Muscle of back (tissue), 11 donors: ENCODE data around the gene PCDH1. TPM values are rescaled to one million over a fixed set of nuclear protein-coding genes. Genes with fewer than 3 reads are reported as not detected.
A peak's percentile ranks its signal among the peaks of the same experiment; 100 is the strongest.

ENCODE experiments used
- DNase-seq, 3 donors: peaks; one replicate each; pipeline versions ENCODE4 v3.0.0 to v3.0.0-alpha.2; 2013
- polyA plus RNA-seq, 10 donors: library from polyadenylated mRNA; unstranded; fragments of 120-200 nt; gene quantifications; one replicate each; pipeline ENCODE4 v1.2.1, GENCODE V29; 2013; ENCODE audit not compliant: insufficient read length in 10 of 10

The PCDH1 gene
- polyA plus RNA-seq, 10 donors = 13.0 to 22.4 (median 15.3) TPM

DNA sequence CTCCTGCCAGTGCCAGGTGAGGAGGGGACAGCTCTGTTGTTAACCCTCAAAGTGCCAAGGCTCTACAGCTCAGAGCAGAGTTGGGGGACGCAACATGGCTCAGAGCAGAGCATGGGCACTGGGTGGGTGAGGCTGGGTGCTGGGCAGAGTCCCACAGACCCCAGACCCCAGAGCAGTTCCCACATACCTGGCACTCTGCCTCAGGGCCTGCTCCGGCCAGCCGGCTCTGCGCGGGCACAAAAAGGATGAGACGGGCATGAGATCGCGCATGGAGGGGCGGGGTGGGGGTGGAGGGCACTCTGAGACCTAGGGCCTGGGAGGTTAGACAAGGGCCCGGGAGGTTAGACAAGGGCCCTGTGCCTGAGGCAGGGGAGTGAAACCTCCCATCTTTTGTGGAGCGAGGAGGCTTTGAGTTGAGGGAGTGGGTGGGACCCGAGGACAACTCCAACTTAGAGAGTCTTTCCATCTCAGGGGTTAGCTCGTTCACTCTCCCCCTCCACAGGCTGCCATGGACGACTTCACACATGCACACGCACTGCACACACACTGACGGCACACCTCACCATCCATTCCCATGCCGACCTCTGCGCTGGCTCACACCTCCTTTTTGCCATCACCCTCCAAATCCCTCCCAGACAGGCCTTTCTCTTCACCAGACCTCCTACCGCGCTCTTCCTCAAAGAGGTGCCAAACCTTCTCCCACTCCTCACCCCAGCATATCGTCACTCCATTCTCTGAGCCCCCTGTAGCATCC, 22.0 kb downstream of the PCDH1 start:
- DNase-seq = no peak

DNA sequence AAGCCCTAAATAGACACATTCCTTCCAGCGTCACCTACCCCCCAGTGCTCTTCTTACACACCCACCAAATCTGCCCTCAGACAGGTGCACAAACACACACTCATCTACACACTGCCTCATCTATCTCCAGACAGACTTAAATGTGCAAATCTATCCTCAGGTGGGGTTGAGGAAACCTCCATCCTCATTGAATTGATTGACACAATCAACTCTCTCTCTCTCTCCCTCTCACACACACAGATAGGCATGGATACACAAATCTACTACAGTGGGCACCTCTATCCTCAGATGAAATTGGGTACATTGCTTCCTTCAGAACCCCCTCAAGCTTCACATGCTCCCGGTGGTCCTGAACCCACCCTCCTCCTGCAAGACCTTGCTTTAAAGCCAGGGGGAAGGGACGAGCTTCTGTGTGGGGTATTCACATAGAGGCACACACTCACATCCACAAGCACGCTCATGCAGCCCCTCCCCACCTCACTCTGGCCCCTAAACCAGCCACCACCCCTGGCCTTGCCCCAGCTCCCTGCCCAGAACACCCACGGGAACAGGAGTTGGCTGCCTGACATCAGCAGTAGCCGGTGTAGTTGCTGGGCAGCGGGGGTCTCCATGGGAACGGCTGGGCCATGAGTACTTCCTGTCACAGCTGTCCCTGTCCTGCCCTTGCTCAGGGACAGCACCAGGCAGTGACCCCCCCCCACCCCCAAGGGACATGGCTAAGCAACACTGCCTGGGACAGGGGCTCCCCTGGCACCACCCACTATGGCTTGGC, 22.8 kb downstream of the PCDH1 start:
- DNase-seq = no peak

DNA sequence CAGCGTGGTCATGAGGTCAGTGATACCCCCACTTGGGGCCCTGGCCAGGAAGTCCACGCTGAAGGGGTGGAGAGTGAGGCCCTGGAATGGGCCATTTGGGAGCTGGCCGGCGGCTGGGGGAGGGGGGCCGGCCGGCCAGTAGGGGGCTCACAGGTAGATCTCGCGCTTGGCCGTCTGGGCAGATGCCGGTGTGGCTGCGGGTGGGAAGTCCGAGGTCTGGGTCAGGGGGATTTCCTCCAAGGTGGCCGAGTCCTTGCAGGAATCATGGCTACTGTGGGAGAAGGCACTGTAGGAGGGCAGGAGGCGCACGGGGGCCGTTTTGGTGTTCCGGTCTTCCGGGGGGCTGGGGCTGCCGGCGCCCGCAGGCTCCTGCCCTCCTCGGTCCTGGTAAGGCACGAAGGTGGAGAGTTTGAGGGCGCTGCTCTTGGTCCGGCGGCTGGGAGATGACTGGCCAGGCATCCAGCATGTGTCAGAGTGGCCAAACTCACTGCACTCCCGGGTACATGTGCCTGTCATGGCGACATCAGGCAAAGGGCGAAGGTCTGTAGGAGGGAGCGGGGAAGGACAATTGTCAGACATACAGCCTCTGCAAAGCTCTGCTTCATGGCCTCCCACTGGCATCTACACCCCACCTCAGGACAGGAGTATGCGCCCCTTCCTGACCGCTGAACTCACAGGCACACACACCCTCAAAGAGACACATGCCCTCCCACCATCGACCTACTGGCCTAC, 24.1 kb downstream of the PCDH1 start:
- DNase-seq = no peak

DNA sequence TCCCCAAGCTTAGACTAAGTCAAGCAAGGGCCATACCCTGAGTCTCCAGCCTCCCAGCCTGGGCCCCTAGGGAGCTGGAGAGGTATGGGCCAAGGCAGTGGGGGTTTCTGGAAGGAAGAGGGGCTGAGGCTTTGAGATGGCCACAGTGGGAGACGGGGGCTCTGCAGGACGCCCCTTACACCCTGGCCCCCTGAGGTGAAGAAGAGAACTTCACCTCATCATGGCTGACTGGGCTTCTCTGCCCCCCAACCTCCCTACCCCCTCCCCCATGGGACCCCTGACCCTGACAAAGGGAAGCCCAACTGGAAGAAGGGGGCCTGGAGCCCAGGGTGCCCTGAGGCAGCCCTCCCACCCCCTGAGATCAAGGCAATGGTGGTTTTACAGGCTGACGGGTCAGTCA, 25.8 kb downstream of the PCDH1 start:
- DNase-seq = no peak

DNA sequence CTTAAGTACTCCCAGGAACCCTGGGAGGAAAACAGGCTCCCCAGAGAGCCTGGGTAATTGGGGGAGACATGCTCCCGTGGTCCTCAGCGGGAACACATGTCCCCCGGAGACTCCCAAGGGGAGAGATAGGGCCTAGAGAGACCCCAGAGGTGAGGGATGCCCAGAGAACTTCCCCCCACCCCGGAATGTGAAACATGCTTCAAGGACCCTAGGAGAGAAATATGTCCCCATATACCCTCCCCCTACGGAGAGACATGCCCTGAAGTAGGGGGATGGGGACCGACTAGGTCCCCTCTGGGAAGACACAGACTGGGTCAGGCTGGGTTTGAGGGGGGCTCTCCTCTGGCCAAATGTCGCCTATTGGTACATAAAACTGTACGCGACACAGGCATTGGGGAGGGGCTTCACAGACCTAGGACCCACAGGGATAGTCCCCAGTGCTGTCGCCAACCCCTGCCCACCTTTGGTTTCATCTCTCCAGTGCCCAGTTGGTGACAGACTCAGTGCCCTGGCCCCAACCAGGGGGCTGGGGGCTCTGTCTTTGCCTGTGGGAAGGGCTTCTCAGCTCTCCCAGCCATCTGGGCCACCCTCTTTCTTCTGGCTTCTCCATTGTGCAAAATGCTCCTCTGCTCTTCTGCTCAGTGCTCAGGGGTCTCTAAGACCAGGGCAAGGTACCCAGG, 26.9 kb downstream of the PCDH1 start:
- no peak for DNase-seq

DNA sequence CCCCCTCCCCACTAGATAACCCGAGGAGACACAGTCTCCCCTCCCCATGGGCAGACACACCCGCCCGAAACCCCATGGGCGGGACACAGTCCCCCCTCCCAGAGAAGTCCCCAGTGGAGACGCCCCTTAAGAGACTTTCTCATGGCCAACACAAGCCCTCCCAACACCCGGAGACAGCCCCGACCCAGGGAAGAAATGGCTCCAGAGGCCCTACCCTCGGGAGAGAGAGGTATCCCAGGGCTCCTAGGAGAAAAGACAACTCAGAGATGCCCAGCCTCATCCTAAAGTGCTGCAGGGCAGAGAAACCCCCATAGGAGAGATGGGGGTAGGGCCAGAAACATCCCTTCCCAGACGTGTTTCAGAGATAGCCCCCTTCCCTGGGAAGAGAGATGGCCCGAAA, 27.4 kb downstream of the PCDH1 start:
- DNase-seq = peak in 1 of 3 donors; percentile 43

DNA sequence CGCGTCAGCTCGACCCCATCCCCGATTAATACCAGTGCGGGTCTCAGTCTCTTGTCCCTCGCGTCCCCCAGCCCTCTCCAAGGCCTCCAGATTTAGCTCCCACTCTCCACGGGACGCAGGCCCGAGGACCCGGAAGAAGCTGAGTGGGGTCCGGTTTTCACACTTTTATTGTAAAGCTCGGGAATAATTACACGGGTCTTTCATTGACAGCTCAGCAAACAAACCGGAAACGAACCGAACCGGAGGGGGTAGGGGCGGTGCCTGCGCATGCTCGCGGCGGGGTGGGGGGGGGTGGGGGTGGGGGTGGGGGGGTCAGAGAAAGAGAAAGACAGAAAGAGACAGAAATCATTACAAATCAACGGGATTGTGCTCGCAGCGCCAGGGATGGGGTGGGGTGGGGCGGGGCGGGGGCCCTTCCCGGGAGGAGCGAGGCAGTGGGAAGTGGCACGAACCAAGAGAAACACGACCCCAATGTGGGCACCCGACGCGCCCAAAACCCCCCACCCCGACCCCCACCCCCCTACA, 27.9 kb downstream of the PCDH1 start:
- DNase-seq = peak in 1 of 3 donors; percentile 39

DNA sequence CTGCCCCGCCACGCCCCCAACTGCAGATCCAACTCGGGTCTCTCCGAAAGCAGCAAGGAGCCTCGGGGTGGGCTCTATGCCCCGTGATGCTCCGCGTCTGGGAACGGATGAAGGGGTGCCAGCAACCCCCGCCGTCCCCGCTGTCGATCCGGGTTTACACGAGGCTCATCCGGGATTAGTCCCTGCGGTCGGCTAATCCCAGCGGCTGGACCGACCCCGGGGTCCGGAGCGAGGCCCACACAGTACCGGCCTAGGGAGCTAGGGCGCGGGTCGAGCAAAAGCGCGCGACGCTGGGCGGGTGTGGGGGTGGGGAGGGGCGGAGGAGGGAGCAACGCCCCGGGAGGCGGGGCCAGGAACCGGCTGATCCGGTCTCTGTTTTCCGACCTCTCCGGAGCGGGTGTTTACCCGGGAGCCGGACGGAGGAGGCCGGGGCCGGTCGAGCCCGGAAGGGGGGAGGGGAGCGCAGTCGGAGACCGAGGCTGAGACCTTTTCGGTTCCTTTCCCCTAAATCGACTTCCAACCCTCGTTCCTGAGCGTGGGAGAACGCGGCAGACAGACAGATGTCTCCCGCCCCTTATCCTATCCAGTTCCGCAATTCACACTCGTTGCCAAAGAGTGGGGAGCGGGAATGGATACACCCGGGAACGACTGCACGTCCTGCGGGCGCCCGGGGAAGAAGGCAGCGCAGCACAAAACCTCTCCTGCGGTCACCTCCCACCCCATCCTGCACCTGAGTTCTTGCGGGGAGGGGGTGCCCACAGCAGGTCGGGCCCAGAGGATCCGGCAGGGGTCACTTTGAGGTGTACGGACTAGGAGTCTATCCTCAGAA, 28.6 kb downstream of the PCDH1 start:
- peak; percentile 82 to 95 (median 89) for DNase-seq

DNA sequence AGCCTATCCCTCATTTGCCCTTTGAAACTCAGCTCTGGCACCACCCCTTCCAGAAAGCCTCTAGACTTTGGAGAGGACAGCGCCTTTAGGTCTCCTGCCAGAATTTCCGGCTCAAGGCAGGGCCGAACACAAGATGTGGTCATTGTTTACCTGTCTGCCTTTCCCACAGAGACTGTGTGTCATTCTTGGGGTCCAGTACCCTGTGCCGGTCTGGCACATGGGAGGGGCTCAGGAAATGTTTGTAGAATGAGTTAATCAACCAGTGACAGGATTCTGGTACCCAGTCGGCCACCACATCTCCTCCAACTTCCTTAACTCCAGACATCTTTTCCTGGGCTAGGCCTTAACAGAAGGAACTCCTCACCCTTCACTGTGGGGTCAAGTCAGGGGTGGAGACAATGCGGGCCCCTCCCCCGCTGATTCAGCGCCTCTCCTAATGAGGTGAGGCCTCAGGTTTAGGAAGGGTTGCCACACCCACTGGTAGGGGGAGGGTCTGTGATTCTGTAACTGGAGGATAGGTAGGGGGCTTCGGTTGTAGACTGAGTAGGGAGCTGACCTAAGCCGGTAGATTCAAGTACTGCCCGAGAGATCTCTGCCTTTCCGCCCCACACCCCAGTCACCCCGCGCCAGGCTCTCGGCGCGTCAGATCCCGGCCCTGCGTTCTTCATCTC, 29.3 kb downstream of the PCDH1 start:
- peak; percentile 17 to 45 (median 27) for DNase-seq

DNA sequence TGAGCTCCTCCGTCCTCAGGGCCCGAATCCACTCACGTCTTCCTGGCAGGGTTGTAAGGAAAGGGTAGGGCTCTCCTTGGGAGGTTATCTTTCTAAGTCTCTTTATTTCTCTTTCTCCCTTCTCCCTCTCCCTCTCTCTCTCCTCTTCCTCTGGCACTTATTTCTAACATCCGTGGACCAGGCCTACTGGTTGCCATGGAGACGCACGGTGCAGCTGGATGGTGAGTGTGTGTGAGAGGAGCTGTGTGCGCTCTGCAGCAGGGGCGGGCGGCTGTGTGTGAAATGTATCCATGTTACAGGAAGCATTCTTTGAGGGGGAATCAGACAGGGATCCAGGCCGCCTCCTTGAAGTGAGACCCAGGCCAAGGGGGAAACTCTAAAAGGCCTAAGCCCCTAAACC, 32.2 kb downstream of the PCDH1 start:
- peak; percentile 20 to 52 (median 47) for DNase-seq

DNA sequence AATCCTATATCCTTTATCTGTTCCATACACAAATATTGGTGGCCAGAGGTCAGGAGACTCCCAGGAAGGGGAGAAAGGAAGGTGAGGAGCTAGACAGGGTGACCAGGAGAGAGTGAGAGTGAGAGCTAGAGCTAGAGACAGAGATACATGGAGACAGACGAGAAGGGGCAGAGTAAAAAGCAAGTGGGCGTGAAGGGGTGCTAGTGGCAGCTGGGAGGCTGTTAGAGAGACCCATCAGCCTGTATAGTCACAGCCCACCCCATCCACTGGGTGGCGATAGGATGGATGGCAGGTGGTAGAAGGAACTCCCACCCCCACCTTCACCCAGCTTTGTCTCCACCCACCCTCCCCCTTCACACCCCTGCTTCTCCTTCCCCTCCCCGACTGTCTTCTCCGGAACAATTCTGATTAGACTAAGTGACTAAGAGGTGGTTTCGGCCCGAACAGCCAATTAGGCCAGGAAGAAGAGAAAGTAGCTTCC, 32.8 kb downstream of the PCDH1 start:
- no peak for DNase-seq

DNA sequence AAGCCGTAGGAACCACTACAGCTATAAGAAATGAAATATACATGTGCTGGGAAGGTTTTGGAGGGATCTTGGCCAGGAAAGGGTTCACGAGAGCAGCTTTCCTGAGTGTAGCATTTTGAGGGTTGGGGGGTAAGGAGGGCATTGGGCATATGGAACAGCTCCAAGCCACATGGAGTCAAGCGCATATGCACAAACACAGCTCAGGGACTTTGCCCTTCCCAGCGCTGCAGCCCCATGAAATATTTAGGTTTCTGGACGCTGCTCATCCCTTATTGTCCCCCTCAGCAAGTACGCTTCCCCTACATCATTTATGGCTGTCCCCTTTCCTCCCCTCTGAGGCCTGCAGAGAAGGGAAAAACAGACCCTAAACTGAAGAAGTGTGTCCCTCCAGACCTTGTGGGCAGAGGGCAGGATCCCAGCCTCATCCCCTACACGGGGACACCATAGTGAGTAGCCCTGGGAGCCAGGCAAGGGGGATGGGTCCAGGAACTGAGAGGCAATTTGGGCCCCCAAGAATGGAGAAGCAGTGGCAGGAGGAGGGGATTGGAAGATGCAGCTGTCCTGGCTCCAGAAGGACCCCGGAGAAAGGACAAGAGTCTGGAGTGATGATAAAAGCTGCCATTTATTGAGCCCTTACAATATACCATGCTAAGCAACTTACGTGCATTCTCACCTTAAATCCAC, 33.7 kb downstream of the PCDH1 start:
- DNase-seq = no peak

DNA sequence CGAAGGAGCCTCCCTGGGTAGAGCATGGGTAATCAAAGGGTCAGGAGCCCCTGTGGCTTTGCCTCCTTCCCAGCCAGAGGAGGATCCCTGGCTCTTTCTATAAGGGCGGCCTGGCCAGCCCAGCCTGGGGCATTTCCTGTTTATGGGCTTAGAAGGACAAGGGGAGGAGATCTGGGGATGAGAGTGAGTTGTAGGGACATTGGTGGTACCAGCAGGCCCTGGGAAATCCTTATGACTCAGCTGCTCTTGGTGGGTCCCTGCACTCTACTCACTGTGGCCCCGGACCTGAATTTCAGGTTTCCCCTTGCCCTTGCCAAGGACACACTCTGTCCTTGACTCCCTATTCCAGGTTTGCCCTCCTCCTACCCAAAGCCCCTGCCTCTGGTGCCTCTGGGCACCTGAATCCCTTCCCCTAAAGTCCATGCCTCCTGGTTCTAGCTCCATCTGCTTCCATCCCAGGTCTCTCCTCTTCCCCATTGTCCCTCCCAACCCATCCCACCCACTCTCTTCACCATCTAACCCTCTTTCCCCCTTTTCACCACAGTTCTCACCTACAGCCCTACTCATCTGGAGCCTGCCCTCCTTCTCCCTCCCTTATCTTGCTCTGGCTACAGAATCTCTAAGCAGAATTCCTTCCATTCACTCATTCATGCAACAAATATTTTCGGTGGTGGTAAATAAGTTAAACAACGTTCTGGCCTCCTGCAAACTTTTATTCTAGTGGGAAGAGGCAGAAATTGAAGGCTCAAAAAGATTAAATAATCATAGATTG, 34.9 kb downstream of the PCDH1 start:
- DNase-seq = no peak

DNA sequence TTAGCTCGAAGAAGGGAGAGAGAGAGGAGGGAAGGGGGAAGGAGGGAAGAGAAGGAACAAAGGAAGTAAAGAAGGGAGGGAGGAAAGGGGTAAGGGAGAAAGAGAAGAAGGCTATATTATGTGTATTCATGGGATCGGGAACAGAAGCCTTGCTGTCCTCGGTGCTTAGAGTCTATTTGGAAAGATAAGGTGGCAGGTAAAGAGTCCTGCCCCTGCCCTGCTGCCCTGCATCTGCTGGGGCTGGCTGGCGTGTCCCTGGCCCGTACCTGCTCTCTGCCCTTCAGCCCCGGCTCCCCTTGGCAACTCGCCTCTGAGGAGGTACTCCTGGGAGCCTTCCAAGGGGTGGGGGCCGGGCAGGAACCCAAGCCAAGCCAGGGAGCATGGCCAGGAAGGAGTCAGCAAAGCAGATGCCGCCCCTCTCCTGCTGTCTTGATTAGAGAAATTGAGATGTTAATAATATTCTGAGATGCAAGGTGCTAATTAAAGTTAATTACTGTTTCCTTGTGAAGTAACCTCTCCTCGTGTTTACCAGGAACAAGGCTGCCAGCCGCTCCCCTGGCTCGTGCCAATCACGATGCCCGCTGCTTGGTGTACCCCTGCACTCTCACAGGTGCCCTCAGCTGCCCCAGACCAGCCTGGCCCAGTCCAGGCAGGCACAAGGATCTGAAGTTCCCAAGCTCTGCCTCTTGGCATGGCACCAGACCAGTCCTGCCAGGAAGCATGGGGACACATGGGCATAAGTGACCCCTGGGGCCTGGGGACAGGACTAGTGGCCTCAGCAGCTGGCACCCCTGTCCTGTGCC, 36.6 kb downstream of the PCDH1 start:
- no peak for DNase-seq

DNA sequence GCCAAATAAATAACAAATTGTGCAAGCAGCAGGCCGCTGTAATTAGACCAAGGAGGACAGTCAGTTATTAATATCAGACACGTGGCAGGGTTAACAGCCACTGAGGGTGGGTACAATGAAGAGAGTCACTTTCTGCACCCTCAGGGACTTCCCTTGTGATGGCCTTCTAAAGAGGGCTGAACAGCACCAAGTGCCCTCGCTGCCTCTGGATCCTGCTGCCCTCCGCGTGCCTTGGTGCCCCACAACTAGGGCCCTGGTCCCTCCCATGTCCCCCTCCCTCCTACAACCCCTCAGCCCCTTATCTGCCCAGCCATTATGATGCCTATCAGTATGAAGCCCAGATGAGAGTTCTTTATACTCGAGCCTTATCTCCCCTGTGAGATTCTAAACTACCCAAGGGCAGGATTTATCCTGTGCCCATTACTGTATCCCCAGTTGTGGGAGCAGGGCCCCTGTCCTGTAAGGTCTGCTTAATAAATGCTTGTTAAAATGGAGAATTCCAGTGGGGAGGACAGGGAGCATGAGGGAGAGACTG, 37.3 kb downstream of the PCDH1 start:
- no peak for DNase-seq

DNA sequence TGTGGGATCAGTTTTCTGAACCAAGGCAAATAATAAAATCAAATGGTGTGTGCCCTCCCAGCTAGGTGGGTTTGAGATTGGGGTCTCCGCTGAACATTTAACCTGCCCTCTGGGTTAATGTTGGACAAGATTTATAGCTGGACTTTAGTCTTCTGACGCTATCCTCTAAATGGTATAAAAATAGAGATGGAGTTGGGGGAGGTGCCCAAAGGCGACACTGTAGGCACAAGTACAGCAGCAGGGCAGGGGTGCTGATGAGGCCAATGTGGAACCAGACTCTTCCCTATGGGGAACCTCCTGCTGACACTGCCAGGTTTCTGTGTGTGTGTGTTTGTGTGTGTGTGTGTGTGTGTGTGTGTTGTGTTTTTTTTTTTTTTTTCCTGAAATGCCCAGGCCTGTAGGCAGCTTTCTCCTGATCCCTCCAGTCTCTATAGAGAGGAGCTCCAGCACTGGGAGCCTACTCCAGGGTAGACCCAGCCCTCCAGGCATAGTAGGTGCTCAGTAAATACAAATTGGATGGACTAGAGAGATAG, 37.9 kb downstream of the PCDH1 start:
- DNase-seq = no peak

DNA sequence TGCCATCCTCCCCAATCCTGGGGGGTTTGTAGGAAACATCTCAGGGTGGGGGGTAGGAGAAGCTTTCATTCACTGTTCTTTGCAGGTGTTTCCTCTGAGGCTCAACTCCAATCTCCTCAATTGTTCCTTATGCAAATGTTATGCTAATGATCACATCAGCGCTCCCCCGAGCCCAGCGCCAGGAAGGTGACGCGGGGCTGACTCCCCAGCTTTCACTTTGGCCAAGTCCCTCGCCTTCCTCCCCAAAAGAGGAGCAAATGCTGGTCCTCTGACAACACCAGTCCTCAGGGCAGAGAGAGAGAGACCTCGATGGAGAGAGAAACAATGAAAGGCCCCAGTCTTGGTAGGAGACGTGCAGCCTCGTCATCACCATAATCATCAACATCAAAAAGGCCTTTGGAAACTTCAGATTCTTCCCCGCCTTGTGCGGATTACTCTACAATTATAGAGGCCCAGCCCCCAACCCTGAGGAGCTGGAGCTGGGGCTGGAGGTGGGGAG, 39.1 kb downstream of the PCDH1 start:
- no peak for DNase-seq
